OCI-LY7 (cell line): ENCODE data around the gene SYNM. TPM values are rescaled to one million over a fixed set of nuclear protein-coding genes. Genes with fewer than 3 reads are reported as not detected.

ENCODE experiments used
- BruUV-seq: library from RNA; stranded (reverse); fragments of 400-500 nt; replicated peaks from 2 replicates; lab custom pipeline; 2021; lab: Mats Ljungman, UMichigan
- CTCF ChIA-PET: fragments of 300-600 bp; sonication (Branson Sonifier 250); formaldehyde crosslinking; loops from one replicate; lab custom pipeline; 2022; ENCODE audit warnings: antibody characterized with exemption; ENCODE audit not compliant: unreplicated experiment; lab: Charles Lee
- POLR2A ChIA-PET: fragments of 300-600 bp; sonication (Branson Sonifier 250); formaldehyde crosslinking; loops from one replicate; lab custom pipeline; 2022; ENCODE audit warnings: antibody characterized with exemption; lab: Charles Lee
- DNase-seq: peaks from one replicate; pipeline ENCODE4 v3.0.0-alpha.2; 2015; ENCODE audit warnings: low spot score
- H2AFZ ChIP-seq: fragments of 200-600 bp; sonication (generic), shearing (Covaris generic); 2 replicates; pipeline ENCODE4 v1.6.1; 2014; ENCODE audit warnings: mild to moderate bottlenecking, antibody characterized with exemption, low read length, moderate library complexity
- H3K27ac ChIP-seq: fragments of 200-600 bp; sonication (generic); 2 replicates; pipeline ENCODE4 v1.5.1; 2014; ENCODE audit warnings: mixed run types, low read depth, mild to moderate bottlenecking, moderate library complexity, low read length, inconsistent platforms; ENCODE audit not compliant: poor library complexity, severe bottlenecking
- H3K36me3 ChIP-seq: fragments of 200-600 bp; sonication (generic); 2 replicates; pipeline ENCODE4 v1.6.1; 2014; ENCODE audit warnings: mild to moderate bottlenecking, antibody characterized with exemption, low read length, moderate library complexity, mixed read lengths; ENCODE audit not compliant: insufficient read depth
- H3K4me1 ChIP-seq: fragments of 200-600 bp; sonication (generic); 2 replicates; pipeline ENCODE4 v1.5.1; 2014; ENCODE audit warnings: mild to moderate bottlenecking, low read length; ENCODE audit not compliant: insufficient read depth, poor library complexity, severe bottlenecking
- H3K4me2 ChIP-seq: fragments of 200-600 bp; sonication (generic); 2 replicates; pipeline ENCODE4 v1.6.1; 2014; ENCODE audit warnings: mild to moderate bottlenecking, low read length
- H3K4me3 ChIP-seq: fragments of 200-600 bp; sonication (generic); 2 replicates; pipeline ENCODE4 v1.5.1; 2014; ENCODE audit warnings: mild to moderate bottlenecking, low read depth, low read length; ENCODE audit not compliant: poor library complexity, severe bottlenecking
- H3K79me2 ChIP-seq: fragments of 200-600 bp; sonication (generic); 2 replicates; pipeline ENCODE4 v1.6.1; 2016; ENCODE audit warnings: low read depth, mild to moderate bottlenecking, low read length, moderate library complexity, mixed read lengths; ENCODE audit not compliant: insufficient read depth
- H3K9me2 ChIP-seq: fragments of 200-600 bp; sonication (generic); 2 replicates; pipeline ENCODE4 v1.6.1; 2016; ENCODE audit warnings: mild to moderate bottlenecking, low read length, mixed read lengths; ENCODE audit not compliant: insufficient read depth
- H3K9me3 ChIP-seq: fragments of 200-600 bp; sonication (generic); 2 replicates; pipeline ENCODE4 v1.6.1; 2014; ENCODE audit warnings: mild to moderate bottlenecking, mixed run types, low read length, mixed read lengths
- H4K20me1 ChIP-seq: fragments of 200-600 bp; sonication (generic); 2 replicates; pipeline ENCODE4 v1.6.1; 2014; ENCODE audit warnings: mild to moderate bottlenecking, antibody characterized with exemption, low read length, moderate library complexity, mixed read lengths; ENCODE audit not compliant: insufficient read depth
- CTCF ChIP-seq: fragments of 200-600 bp; sonication (generic); conservative IDR thresholded peaks from 2 replicates; pipeline ENCODE4 v1.5.1; 2014; ENCODE audit warnings: mild to moderate bottlenecking, antibody characterized with exemption, low read length, moderate library complexity, mixed read lengths
- EZH2phosphoT487 ChIP-seq: fragments of 200-600 bp; sonication (generic); IDR thresholded peaks from 2 replicates; pipeline ENCODE4 v1.6.1; 2018; ENCODE audit warnings: low read depth, borderline replicate concordance, mild to moderate bottlenecking, mixed run types, antibody characterized with exemption, low read length, moderate library complexity, mixed read lengths
- intact Hi-C: fragments of 100-400 bp; cut with micrococcal nuclease; formaldehyde crosslinking; loops from one replicate; pipeline ENCODE4 v1.10.0; 2022; ENCODE audit not compliant: unreplicated experiment
- total RNA-seq, 2 experiments: library from RNA; depleted of rRNA in 1 of 2; stranded (reverse); fragments of >200 nt in 1 of 2; shearing (Covaris generic) in 1 of 2; gene quantifications; 2 replicates each; pipeline ENCODE4 v1.2.3, GENCODE V29; 2014 to 2022

SYNM gene
- total RNA-seq, 2 experiments from 2014 or later: 0.08 to 0.41 TPM

- no peaks in the 10 kb centered on the region for H4K20me1 ChIP-seq
- no peaks in the 10 kb centered on the region for H3K79me2 ChIP-seq
- DNase-seq: no peak
- no peaks in the 10 kb centered on the region for H3K9me2 ChIP-seq
- no peaks in the 10 kb centered on the region for H3K9me3 ChIP-seq
- ChIA-PET CTCF (no interaction called here), POLR2A (interaction anchor here (0.6 kb wide), 2 partner anchors 162 to 710 kb away, joined by 3 to 4 read pairs; no protein-coding TSS in a partner anchor)
- no TSS peak for BruUV-seq
- H3K4me3 ChIP-seq: no peak overlapping the region
- intact Hi-C loops: no loop called here
- H2AFZ ChIP-seq: no peak overlapping the region
- H3K4me2 ChIP-seq: no peak overlapping the region
- H3K4me1 ChIP-seq: no peaks in the 10 kb centered on the region
- TF ChIP-seq CTCF (no peak), EZH2phosphoT487 (no peak)
- no peaks in the 10 kb centered on the region for H3K36me3 ChIP-seq
- no peak overlapping the region for H3K27ac ChIP-seq
Measured at GRCh38 chr15:99128411-99128810, 23.5 kb downstream of the SYNM start.

- intact Hi-C loops: no loop called here
- BruUV-seq: no TSS peak
- TF ChIP-seq EZH2phosphoT487: no peak
- no peaks in the 10 kb centered on the region for H3K9me3 ChIP-seq
- no peaks in the 10 kb centered on the region for H4K20me1 ChIP-seq
- no peak overlapping the region for H3K27ac ChIP-seq
- no peak overlapping the region for H3K4me3 ChIP-seq
- H3K79me2 ChIP-seq: no peaks in the 10 kb centered on the region
- no peaks in the 10 kb centered on the region for H3K36me3 ChIP-seq
- H2AFZ ChIP-seq: no peak overlapping the region
- no peaks in the 10 kb centered on the region for H3K4me1 ChIP-seq
- ChIA-PET POLR2A (no interaction called here), CTCF (no interaction called here)
- no peak overlapping the region for H3K4me2 ChIP-seq
- DNase-seq: no peak
- H3K9me2 ChIP-seq: no peaks in the 10 kb centered on the region
Measured at GRCh38 chr15:99129644-99130043, 24.8 kb downstream of the SYNM start.

- Histone ChIP-seq H3K4me2 (no peak overlapping the region), H3K79me2 (no peaks in the 10 kb centered on the region), H2AFZ (no peak overlapping the region), H3K9me3 (no peaks in the 10 kb centered on the region), H3K4me1 (no peaks in the 10 kb centered on the region), H3K9me2 (no peaks in the 10 kb centered on the region), H3K4me3 (no peak overlapping the region), H3K36me3 (no peaks in the 10 kb centered on the region), H3K27ac (no peak overlapping the region), H4K20me1 (no peaks in the 10 kb centered on the region)
- ChIA-PET CTCF (no interaction called here), POLR2A (no interaction called here)
- no TSS peak for BruUV-seq
- TF ChIP-seq EZH2phosphoT487: no peak
- no peak for TF ChIP-seq CTCF
- no peak for DNase-seq
- intact Hi-C loops: no loop called here
Measured at GRCh38 chr15:99130314-99130713, 25.4 kb downstream of the SYNM start.
